Liver (tissue), 9 donors: ENCODE measurements around the gene LILRB3. TPM values are rescaled to one million over a fixed set of nuclear protein-coding genes. Genes with fewer than 3 reads are reported as not detected.
A peak's percentile ranks its signal among the peaks of the same experiment; 100 is the strongest.

Experiments used
- DNase-seq: peaks from one replicate; pipeline ENCODE4 v3.0.0-alpha.2; 2017; ENCODE audit warnings: low spot score
- H3K27ac ChIP-seq, 2 donors: one replicate each; pipeline ENCODE4 v1.7.0; 2013; ENCODE audit warnings: inconsistent platforms in 2 of 2, low read length in 2 of 2, control low read depth in 1 of 2, low read depth in 1 of 2, mild to moderate bottlenecking in 1 of 2
- H3K27me3 ChIP-seq, 4 donors: one replicate each; pipeline versions ENCODE4 v1.6.1 to v1.7.0; 2013; ENCODE audit warnings: low read length in 3 of 4, inconsistent platforms in 1 of 4, mild to moderate bottlenecking in 1 of 4, moderate library complexity in 1 of 4; ENCODE audit not compliant: control insufficient read depth in 4 of 4, insufficient read depth in 4 of 4
- H3K36me3 ChIP-seq, 4 donors: one replicate each; pipeline versions ENCODE4 v1.6.1 to v1.7.0; 2013; ENCODE audit warnings: low read length in 3 of 4, mild to moderate bottlenecking in 3 of 4, low read depth in 1 of 4, moderate library complexity in 1 of 4; ENCODE audit not compliant: control insufficient read depth in 4 of 4, insufficient read depth in 3 of 4
- H3K4me1 ChIP-seq, 4 donors: one replicate each; pipeline versions ENCODE4 v1.6.1 to v1.7.0; 2013; ENCODE audit warnings: low read length in 3 of 4, mild to moderate bottlenecking in 3 of 4, moderate library complexity in 1 of 4; ENCODE audit not compliant: control insufficient read depth in 4 of 4, insufficient read depth in 4 of 4
- H3K4me3 ChIP-seq, 3 donors: one replicate each; pipeline versions ENCODE4 v1.6.1 to v1.7.0; 2013; ENCODE audit warnings: low read length in 3 of 3, control low read depth in 1 of 3, low read depth in 1 of 3, mild to moderate bottlenecking in 1 of 3
- H3K9ac ChIP-seq, 2 donors: one replicate each; pipeline ENCODE4 v1.7.0; 2013; ENCODE audit warnings: low read length in 2 of 2, mild to moderate bottlenecking in 2 of 2, moderate library complexity in 2 of 2, control low read depth in 1 of 2, low read depth in 1 of 2
- H3K9me3 ChIP-seq, 4 donors: one replicate each; pipeline versions ENCODE4 v1.6.1 to v1.7.0; 2013; ENCODE audit warnings: low read length in 3 of 4; ENCODE audit not compliant: control insufficient read depth in 4 of 4
- EGR1 ChIP-seq, 2 donors: IDR thresholded peaks; 2 replicates each; pipeline ENCODE4 v1.6.1; 2016 to 2018; ENCODE audit warnings: antibody characterized with exemption in 2 of 2, low read depth in 2 of 2
- FOXA1 ChIP-seq: IDR thresholded peaks from 2 replicates; pipeline ENCODE4 v1.6.1; 2016; ENCODE audit warnings: antibody characterized with exemption
- FOXA2 ChIP-seq: IDR thresholded peaks from 2 replicates; pipeline ENCODE4 v1.6.1; 2016; ENCODE audit warnings: antibody characterized with exemption
- GABPA ChIP-seq, 2 donors: IDR thresholded peaks in 1 of 2; conservative IDR thresholded peaks in 1 of 2; 2 replicates each; pipeline ENCODE4 v1.6.1; 2016; ENCODE audit warnings: antibody characterized with exemption in 2 of 2, mild to moderate bottlenecking in 1 of 2, moderate library complexity in 1 of 2
- HNF4A ChIP-seq, 2 donors: conservative IDR thresholded peaks; 2 replicates each; pipeline ENCODE4 v1.6.1; 2016; ENCODE audit warnings: antibody characterized with exemption in 2 of 2, mild to moderate bottlenecking in 2 of 2
- HNF4G ChIP-seq: IDR thresholded peaks from 2 replicates; pipeline ENCODE4 v1.6.1; 2016; ENCODE audit warnings: antibody characterized with exemption
- JUND ChIP-seq, 2 donors: IDR thresholded peaks; 2 replicates each; pipeline ENCODE4 v1.6.1; 2016; ENCODE audit warnings: antibody characterized with exemption in 2 of 2
- NR2F2 ChIP-seq: IDR thresholded peaks from 2 replicates; pipeline ENCODE4 v1.6.1; 2016; ENCODE audit warnings: antibody characterized with exemption
- RAD21 ChIP-seq, 2 donors: IDR thresholded peaks; 2 replicates each; pipeline ENCODE4 v1.6.1; 2016; ENCODE audit warnings: antibody characterized with exemption in 2 of 2, mild to moderate bottlenecking in 2 of 2
- RXRA ChIP-seq, 2 donors: IDR thresholded peaks; 2 replicates each; pipeline ENCODE4 v1.6.1; 2017 to 2018; ENCODE audit warnings: antibody characterized with exemption in 2 of 2, mild to moderate bottlenecking in 1 of 2
- SP1 ChIP-seq: IDR thresholded peaks from 2 replicates; pipeline ENCODE4 v1.6.1; 2018; ENCODE audit warnings: antibody characterized with exemption, mild to moderate bottlenecking
- TAF1 ChIP-seq: conservative IDR thresholded peaks from 2 replicates; pipeline ENCODE4 v1.6.1; 2016; ENCODE audit warnings: antibody characterized with exemption, mild to moderate bottlenecking
- YY1 ChIP-seq: IDR thresholded peaks from 2 replicates; pipeline ENCODE4 v1.6.1; 2016; ENCODE audit warnings: antibody characterized with exemption, mild to moderate bottlenecking
- WGBS: extraction: QIAGEN DNeasy Blood & Tissue Kit; methylation state at CpG from one replicate; pipeline ENCODE4 v1.1.7; 2013; 5-methylcytosine and 5-hydroxymethylcytosine counted together
- polyA plus RNA-seq, 2 donors: library from polyadenylated mRNA; stranded (reverse) in 1 of 2; unstranded in 1 of 2; fragments of 200-250 nt in 1 of 2; fragments of >200 nt in 1 of 2; fragmentation: Nextera tagmentation in 1 of 2; extraction: Ambion mirVana in 1 of 2; gene quantifications; one replicate each; pipeline versions ENCODE4 v1.2.1 to v1.2.3, GENCODE V29; 2013 to 2015
- total RNA-seq, 2 donors: library from RNA; depleted of rRNA; stranded (reverse); fragments of >200 nt; gene quantifications; one replicate each; pipeline ENCODE4 v1.2.3, GENCODE V29; 2014
- TF ChIP-seq, protein P1 (sequence below): IDR thresholded peaks from 2 replicates; pipeline ENCODE4 v1.6.1; 2016; ENCODE audit warnings: antibody characterized with exemption
- TF ChIP-seq, protein P2 (sequence below): IDR thresholded peaks from 2 replicates; pipeline ENCODE4 v1.6.1; 2016; ENCODE audit warnings: antibody characterized with exemption, mild to moderate bottlenecking
- TF ChIP-seq, protein P3 (sequence below): fragments of 150-350 bp; IDR thresholded peaks from 2 replicates; pipeline ENCODE4 v1.5.1; 2017; ENCODE audit warnings: improper control_type of control experiment, low read depth, low read length; ENCODE audit not compliant: missing input control
- TF ChIP-seq, protein P4 (sequence below): IDR thresholded peaks from 2 replicates; pipeline ENCODE4 v1.6.1; 2016; ENCODE audit warnings: antibody characterized with exemption
- TF ChIP-seq, protein P5 (sequence below): IDR thresholded peaks from 2 replicates; pipeline ENCODE4 v1.6.1; 2016; ENCODE audit warnings: antibody characterized with exemption
- donor health status: healthy.
- donor health status: healthy.
- donor health status: healthy.
- donor health status: healthy.
- donor health status: healthy.

The LILRB3 gene
- total and polyA plus RNA-seq, 4 donors, result 2.2 to 10.5 (median 3.3) TPM

DNA sequence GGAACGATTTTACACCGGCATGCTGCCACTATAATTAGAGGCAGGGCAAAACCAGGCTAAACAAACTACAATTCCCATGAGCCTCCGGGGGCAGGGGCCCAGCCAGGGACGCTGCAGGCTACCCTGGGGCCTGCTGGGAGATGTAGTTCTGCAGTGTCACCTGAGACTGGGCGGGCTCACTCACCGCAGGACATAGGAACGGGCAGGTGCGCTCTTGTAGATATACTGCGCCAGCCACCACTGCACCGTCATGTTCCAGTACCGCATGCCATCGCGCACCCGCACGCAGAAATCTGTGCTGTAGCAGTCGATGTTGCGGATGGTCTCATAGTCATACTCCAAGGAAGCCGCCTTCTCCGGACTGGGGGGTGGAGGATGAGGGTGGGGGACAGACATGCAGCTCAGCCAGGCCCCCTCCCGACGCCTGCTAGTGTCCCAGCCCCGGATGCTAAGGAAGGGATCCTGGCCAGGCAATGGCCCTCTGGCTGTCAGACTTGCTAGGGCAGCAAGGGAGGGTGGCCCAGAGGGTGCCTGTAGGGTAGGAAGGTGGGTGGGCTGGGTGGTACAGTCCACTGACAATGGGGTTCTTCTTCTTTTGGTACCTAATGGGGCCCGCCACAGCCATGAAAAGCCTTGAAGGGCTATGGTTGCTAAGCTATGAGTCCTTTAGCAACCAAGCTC, 44.1 kb downstream of the LILRB3 start:
- 87% methylated on average over 23 of the region's 23 CpGs for WGBS
- H3K27ac ChIP-seq, result no peak overlapping the region
- H3K27me3 ChIP-seq, result no peaks in the 10 kb centered on the region
- H3K9ac ChIP-seq, result no peak overlapping the region
- no peak overlapping the region for H3K4me3 ChIP-seq
- no peaks in the 10 kb centered on the region for H3K4me1 ChIP-seq
- peak; percentile 70 for DNase-seq
- peaks cover 0 to 16% (median 6%) of the 10 kb centered on the region in 4 donors for H3K36me3 ChIP-seq
- TF ChIP-seq FOXA1, result no peak
- TF ChIP-seq YY1, result no peak
- no peak for TF ChIP-seq GABPA (IDR thresholded peaks at IDR 0.05 in 1 of 2, conservative IDR thresholded peaks at IDR 0.05 in 1 of 2)
- TF ChIP-seq, protein P1, sequence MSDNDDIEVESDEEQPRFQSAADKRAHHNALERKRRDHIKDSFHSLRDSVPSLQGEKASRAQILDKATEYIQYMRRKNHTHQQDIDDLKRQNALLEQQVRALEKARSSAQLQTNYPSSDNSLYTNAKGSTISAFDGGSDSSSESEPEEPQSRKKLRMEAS, result no peak
- no peak for TF ChIP-seq RXRA (IDR thresholded peaks at IDR 0.05)
- TF ChIP-seq, protein P2, sequence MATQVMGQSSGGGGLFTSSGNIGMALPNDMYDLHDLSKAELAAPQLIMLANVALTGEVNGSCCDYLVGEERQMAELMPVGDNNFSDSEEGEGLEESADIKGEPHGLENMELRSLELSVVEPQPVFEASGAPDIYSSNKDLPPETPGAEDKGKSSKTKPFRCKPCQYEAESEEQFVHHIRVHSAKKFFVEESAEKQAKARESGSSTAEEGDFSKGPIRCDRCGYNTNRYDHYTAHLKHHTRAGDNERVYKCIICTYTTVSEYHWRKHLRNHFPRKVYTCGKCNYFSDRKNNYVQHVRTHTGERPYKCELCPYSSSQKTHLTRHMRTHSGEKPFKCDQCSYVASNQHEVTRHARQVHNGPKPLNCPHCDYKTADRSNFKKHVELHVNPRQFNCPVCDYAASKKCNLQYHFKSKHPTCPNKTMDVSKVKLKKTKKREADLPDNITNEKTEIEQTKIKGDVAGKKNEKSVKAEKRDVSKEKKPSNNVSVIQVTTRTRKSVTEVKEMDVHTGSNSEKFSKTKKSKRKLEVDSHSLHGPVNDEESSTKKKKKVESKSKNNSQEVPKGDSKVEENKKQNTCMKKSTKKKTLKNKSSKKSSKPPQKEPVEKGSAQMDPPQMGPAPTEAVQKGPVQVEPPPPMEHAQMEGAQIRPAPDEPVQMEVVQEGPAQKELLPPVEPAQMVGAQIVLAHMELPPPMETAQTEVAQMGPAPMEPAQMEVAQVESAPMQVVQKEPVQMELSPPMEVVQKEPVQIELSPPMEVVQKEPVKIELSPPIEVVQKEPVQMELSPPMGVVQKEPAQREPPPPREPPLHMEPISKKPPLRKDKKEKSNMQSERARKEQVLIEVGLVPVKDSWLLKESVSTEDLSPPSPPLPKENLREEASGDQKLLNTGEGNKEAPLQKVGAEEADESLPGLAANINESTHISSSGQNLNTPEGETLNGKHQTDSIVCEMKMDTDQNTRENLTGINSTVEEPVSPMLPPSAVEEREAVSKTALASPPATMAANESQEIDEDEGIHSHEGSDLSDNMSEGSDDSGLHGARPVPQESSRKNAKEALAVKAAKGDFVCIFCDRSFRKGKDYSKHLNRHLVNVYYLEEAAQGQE, result no peak
- TF ChIP-seq TAF1, result no peak
- TF ChIP-seq, protein P3, sequence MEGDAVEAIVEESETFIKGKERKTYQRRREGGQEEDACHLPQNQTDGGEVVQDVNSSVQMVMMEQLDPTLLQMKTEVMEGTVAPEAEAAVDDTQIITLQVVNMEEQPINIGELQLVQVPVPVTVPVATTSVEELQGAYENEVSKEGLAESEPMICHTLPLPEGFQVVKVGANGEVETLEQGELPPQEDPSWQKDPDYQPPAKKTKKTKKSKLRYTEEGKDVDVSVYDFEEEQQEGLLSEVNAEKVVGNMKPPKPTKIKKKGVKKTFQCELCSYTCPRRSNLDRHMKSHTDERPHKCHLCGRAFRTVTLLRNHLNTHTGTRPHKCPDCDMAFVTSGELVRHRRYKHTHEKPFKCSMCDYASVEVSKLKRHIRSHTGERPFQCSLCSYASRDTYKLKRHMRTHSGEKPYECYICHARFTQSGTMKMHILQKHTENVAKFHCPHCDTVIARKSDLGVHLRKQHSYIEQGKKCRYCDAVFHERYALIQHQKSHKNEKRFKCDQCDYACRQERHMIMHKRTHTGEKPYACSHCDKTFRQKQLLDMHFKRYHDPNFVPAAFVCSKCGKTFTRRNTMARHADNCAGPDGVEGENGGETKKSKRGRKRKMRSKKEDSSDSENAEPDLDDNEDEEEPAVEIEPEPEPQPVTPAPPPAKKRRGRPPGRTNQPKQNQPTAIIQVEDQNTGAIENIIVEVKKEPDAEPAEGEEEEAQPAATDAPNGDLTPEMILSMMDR, result no peak
- TF ChIP-seq NR2F2, result no peak
- no peak for TF ChIP-seq HNF4A (conservative IDR thresholded peaks at IDR 0.05)
- TF ChIP-seq EGR1 (IDR thresholded peaks at IDR 0.05; ENCODE audit: low read depth in 2 of 2), result no peak
- no peak for TF ChIP-seq JUND (IDR thresholded peaks at IDR 0.05)
- TF ChIP-seq SP1, result no peak
- TF ChIP-seq, protein P4, sequence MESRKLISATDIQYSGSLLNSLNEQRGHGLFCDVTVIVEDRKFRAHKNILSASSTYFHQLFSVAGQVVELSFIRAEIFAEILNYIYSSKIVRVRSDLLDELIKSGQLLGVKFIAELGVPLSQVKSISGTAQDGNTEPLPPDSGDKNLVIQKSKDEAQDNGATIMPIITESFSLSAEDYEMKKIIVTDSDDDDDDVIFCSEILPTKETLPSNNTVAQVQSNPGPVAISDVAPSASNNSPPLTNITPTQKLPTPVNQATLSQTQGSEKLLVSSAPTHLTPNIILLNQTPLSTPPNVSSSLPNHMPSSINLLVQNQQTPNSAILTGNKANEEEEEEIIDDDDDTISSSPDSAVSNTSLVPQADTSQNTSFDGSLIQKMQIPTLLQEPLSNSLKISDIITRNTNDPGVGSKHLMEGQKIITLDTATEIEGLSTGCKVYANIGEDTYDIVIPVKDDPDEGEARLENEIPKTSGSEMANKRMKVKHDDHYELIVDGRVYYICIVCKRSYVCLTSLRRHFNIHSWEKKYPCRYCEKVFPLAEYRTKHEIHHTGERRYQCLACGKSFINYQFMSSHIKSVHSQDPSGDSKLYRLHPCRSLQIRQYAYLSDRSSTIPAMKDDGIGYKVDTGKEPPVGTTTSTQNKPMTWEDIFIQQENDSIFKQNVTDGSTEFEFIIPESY, result no peak
- no peak for TF ChIP-seq RAD21 (IDR thresholded peaks at IDR 0.05)
- TF ChIP-seq HNF4G, result no peak
- TF ChIP-seq FOXA2, result no peak
- TF ChIP-seq, protein P5, sequence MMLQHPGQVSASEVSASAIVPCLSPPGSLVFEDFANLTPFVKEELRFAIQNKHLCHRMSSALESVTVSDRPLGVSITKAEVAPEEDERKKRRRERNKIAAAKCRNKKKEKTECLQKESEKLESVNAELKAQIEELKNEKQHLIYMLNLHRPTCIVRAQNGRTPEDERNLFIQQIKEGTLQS, result no peak
- no peaks in the 10 kb centered on the region for H3K9me3 ChIP-seq
